ENCODE results near the gene ATF7IP2. TPM values are rescaled to one million over a fixed set of nuclear protein-coding genes. Genes with fewer than 3 reads are reported as not detected.

The ATF7IP2 gene
- total and polyA plus RNA-seq, 2 of the 13 experiments (the other 11 are each of a cell fraction or from before 2014, with no cell fraction given): 117 to 217 TPM

DNA sequence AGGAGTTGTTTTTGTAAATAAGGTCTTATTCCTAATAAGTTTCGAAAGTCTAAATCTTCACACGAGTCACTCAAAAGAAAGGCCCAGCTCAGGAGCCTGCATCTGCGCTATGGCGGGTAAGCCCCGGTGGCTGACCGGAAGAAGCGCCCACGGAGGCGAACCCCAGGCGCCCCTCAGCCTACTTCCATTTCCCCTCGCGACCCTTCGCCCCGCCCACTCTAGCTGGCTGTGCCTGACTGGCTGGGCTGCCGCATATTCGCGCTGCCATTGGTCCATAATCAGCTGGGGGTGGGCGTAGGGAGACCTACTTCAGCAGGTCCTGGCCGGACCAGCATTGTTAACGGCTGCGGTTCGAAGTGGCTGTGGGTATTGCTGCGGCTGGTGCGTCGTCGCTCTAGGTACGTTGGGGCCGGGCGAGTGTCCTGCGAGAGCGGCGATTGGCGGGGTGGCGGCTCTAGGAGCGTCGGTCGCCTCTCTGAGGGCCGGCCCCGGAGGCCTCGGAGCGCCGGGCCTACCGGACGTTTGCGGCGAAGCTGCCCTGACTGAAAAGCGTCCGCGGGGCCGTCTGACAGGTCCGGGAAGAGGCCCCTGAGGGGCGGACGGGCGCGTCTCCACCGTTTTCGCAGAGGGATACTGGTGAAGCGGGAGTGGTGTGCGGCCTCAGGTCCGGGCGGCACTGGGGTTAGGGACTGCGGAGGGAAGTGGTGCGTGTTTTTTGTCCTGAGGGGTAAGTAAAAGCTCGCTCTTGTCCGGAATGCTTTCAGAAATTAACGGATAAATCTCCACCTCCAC lies at the start of gene ATF7IP2 (continued):
- TF ChIP-seq MAZ (IDR thresholded peaks at IDR 0.05; ENCODE audit: borderline replicate concordance, low read depth, low read length) (no peak), MAZ (CRISPR knock-in tag; IDR thresholded peaks at IDR 0.05; ENCODE audit: low read depth) (peak; percentile 97), ZBTB10 (CRISPR knock-in tag; IDR thresholded peaks at IDR 0.05; ENCODE audit: borderline replicate concordance) (peak; percentile 95), TSC22D2 (CRISPR knock-in tag; IDR thresholded peaks at IDR 0.05; ENCODE audit: borderline replicate concordance) (peak; percentile 99), FOSL1 (CRISPR knock-in tag; IDR thresholded peaks at IDR 0.05; ENCODE audit: borderline replicate concordance) (no peak), MNT (IDR thresholded peaks at IDR 0.05) (no peak), ZNF235 (CRISPR knock-in tag; IDR thresholded peaks at IDR 0.05; ENCODE audit: borderline replicate concordance) (peak; percentile 93; the same call in 1 of the 2 replicates), ZNF780A (CRISPR knock-in tag; IDR thresholded peaks at IDR 0.05) (peak; percentile 92), KDM1A (CRISPR knock-in tag; IDR thresholded peaks at IDR 0.05) (peak; percentile 85; the same call in 1 of the 2 replicates), BCLAF1 (IDR thresholded peaks at IDR 0.05) (no peak), SP140L (CRISPR knock-in tag; IDR thresholded peaks at IDR 0.05; ENCODE audit: borderline replicate concordance) (peak; percentile 89; the same call in 1 of the 2 replicates), BATF2 (CRISPR knock-in tag; IDR thresholded peaks at IDR 0.05) (peak; percentile 92; the same call in 1 of the 2 replicates), ZMYM2 (CRISPR knock-in tag; IDR thresholded peaks at IDR 0.05) (peak; percentile 99)
- TF ChIP-seq, protein P1, sequence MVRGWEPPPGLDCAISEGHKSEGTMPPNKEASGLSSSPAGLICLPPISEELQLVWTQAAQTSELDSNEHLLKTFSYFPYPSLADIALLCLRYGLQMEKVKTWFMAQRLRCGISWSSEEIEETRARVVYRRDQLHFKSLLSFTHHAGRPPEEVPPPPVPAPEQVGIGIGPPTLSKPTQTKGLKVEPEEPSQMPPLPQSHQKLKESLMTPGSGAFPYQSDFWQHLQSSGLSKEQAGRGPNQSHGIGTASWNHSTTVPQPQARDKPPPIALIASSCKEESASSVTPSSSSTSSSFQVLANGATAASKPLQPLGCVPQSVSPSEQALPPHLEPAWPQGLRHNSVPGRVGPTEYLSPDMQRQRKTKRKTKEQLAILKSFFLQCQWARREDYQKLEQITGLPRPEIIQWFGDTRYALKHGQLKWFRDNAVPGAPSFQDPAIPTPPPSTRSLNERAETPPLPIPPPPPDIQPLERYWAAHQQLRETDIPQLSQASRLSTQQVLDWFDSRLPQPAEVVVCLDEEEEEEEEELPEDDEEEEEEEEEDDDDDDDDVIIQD (CRISPR knock-in tag; IDR thresholded peaks at IDR 0.05; ENCODE audit: low read depth): peak; percentile 97
- TF ChIP-seq, protein P2, sequence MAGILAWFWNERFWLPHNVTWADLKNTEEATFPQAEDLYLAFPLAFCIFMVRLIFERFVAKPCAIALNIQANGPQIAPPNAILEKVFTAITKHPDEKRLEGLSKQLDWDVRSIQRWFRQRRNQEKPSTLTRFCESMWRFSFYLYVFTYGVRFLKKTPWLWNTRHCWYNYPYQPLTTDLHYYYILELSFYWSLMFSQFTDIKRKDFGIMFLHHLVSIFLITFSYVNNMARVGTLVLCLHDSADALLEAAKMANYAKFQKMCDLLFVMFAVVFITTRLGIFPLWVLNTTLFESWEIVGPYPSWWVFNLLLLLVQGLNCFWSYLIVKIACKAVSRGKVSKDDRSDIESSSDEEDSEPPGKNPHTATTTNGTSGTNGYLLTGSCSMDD (CRISPR knock-in tag; IDR thresholded peaks at IDR 0.05): no peak
- TF ChIP-seq, protein P3, sequence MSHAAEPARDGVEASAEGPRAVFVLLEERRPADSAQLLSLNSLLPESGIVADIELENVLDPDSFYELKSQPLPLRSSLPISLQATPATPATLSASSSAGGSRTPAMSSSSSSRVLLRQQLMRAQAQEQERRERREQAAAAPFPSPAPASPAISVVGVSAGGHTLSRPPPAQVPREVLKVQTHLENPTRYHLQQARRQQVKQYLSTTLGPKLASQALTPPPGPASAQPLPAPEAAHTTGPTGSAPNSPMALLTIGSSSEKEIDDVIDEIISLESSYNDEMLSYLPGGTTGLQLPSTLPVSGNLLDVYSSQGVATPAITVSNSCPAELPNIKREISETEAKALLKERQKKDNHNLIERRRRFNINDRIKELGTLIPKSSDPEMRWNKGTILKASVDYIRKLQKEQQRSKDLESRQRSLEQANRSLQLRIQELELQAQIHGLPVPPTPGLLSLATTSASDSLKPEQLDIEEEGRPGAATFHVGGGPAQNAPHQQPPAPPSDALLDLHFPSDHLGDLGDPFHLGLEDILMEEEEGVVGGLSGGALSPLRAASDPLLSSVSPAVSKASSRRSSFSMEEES (CRISPR knock-in tag; IDR thresholded peaks at IDR 0.05): peak; percentile 87
